Measurements from ENCODE around the gene RPP14.
"Not testable (repeated sequence)": the region's sequence is repeated elsewhere in the genome, so short reads cannot be mapped to it uniquely, and the experiment has no call there.

RPP14 gene

DNA sequence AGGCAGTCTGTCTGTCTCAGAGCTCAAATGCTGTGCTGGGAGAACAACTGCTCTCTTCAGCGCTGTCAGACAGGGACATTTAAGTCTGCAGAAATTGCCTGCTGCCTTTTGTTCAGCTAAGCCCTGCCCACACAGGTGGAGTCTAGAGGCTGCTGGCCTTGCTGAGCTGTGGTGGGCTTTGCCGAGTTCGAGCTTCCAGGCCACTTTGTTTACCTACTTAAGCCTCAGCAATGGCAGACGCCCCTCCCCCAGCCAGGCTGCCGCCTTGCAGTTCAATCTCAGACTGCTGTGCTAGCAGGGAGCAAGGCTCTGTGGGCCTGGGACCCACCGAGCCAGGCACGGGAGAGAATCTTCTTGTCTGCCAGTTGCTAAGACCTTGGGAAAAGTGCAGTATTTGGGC lies 25.0 kb upstream of the RPP14 start:
- no peak for TF ChIP-seq CTCF (IDR thresholded peaks at IDR 0.05; ENCODE audit: low read length, missing control alignments)
- no peak for DNase-seq (ENCODE audit: low read depth)
- H3K4me3 ChIP-seq (replicated peaks; ENCODE audit: low read depth, low read length): no peak overlapping the region

DNA sequence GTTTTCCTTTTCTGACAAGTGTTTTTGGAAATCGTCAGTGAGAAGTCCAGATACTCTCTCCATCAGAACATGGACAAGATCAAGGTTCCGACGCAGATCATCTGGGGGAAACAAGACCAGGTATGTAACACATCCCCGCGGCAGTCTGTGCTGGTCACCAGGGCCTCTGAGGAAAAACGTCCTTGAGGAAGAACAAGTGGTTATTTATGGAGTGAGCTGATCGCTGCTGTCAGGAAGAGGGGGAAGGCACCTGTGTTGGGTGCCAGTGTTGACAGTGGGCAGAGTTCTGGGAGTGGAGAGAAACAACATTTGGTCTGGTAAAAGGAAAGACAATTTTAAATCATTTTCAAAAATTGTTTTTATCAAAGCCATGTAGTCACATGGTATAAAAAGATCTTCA lies 20.7 kb upstream of the RPP14 start:
- DNase-seq (ENCODE audit: low read depth): no peak

DNA sequence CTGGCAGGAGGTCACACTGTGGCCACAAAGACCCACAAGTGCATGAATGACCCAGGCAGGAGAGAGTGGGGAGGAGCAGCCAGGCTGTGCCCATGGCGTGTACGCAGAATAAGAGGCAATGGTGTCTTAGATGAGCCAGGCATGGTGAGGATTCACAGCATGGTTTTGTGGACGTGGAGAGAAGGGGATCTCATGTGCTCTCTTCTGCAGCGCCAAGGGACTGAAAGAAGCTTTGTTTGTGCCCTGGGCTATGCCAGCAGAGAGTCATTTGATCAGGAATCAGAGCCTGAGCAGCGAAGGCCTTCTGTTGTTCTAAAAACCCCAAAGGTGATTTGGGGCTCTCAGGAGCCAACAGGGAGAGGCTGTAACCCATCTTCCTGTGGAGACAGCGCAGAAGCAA lies 18.7 kb upstream of the RPP14 start:
- no peak for DNase-seq (ENCODE audit: low read depth)
- no peak for TF ChIP-seq CTCF (IDR thresholded peaks at IDR 0.05; ENCODE audit: low read length, missing control alignments)
- H3K4me3 ChIP-seq (replicated peaks; ENCODE audit: low read depth, low read length): no peak overlapping the region

More for the DNA sequence above, 20.7 kb upstream of the RPP14 start:
- H3K4me3 ChIP-seq (replicated peaks; ENCODE audit: low read depth, low read length): no peak overlapping the region
- no peak for TF ChIP-seq CTCF (IDR thresholded peaks at IDR 0.05; ENCODE audit: low read length, missing control alignments)

DNA sequence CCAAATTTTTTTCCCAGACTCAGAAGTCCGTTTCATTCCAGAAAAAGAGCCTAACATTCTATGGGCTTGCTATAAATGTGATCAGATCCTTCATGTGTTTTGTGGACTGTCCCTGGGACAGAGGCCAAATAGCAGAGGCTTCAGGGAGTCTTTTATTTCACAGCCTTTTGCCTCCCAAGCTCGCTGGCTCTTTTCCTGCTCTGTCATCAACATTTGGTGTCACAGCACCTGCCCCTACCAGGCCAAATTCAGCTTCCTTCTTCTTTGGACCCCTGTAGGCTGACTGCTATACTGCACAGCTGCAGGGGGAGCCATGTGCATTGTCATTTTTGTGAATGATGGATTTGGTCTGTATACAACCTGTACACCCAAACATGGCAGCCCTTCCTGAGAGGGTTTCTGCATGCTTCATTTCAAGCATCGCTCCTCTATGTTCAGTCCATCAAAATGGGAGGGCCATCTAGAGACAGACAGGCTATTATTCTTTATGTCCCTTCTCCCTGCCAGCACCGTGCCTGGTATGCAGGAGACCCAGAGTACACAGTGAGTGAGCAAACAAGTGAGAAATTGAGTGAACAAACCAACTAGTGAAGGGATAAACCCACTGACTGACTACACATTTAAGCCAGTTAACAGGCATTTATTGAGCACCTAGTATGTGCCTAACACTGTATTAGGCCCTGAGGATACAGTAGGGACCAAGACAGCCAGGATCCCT lies 17.9 kb upstream of the RPP14 start:
- H3K4me3 ChIP-seq (replicated peaks; ENCODE audit: low read depth, low read length): no peak overlapping the region
- no peak for TF ChIP-seq CTCF (IDR thresholded peaks at IDR 0.05; ENCODE audit: low read length, missing control alignments)
- no peak for DNase-seq (ENCODE audit: low read depth)

DNA sequence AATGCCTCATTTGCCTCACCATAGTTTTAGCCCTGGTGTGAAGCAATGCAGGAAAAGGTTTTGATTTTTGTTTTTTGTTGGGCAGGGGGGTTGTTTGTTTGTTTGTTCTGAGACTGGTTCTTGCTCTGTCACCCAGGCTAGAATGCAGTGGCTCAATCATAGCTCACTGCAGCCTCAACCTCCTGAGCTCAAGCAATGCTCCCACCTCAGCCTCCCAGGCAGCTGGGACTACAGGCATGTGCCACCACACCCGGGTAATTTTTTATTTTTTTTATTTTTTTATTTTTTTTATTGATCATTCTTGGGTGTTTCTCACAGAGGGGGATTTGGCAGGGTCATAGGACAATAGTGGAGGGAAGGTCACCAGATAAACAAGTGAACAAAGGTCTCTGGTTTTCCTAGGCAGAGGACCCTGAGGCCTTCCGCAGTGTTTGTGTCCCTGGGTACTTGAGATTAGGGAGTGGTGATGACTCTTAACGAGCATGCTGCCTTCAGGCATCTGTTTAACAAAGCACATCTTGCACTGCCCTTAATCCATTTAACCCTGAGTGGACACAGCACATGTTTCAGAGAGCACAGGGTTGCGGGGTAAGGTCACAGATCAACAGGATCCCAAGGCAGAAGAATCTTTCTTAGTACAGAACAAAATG lies 17.0 kb upstream of the RPP14 start:
- H3K4me3 ChIP-seq (replicated peaks; ENCODE audit: low read depth, low read length); DNase-seq (ENCODE audit: low read depth): not testable (repeated sequence)

GRCh38 chr3:58290446-58290845 lies 15.6 kb upstream of the RPP14 start:
- DNase-seq (ENCODE audit: low read depth); H3K4me3 ChIP-seq (replicated peaks; ENCODE audit: low read depth, low read length): not testable (repeated sequence)

GRCh38 chr3:58291671-58292338 lies 14.2 kb upstream of the RPP14 start:
- no peak for DNase-seq (ENCODE audit: low read depth)
- no peak overlapping the region for H3K4me3 ChIP-seq (replicated peaks; ENCODE audit: low read depth, low read length)
- TF ChIP-seq CTCF (IDR thresholded peaks at IDR 0.05; ENCODE audit: low read length, missing control alignments): no peak

DNA sequence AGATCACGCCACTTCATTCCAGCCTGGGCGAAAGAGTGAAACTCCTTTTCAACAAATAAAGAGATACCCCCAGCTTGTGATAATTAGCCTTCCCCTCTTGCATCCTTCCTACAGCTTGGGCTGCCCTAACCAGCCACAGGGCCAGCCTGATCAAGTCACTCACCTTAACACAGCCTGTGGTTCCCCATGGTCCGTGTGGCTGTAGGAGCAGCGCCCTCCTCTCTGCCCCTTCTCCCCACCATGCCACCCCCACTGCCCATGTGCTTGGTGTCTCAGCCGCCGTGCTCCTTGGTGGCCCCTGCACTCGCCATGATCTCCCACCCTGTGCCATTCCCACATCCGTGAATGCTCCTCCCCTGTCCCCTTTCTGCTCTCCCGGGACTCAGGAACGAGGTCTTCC lies 13.2 kb upstream of the RPP14 start:
- TF ChIP-seq CTCF (IDR thresholded peaks at IDR 0.05; ENCODE audit: low read length, missing control alignments): no peak
- no peak for DNase-seq (ENCODE audit: low read depth)
- no peak overlapping the region for H3K4me3 ChIP-seq (replicated peaks; ENCODE audit: low read depth, low read length)
